ENCODE measurements around the gene FNBP1. TPM values are rescaled to one million over a fixed set of nuclear protein-coding genes. Genes with fewer than 3 reads are reported as not detected.

The FNBP1 gene
- polyA plus RNA-seq, 2 of the 4 experiments (the other 2 are of a cell fraction) = 10.6 to 15.6 TPM

DNA sequence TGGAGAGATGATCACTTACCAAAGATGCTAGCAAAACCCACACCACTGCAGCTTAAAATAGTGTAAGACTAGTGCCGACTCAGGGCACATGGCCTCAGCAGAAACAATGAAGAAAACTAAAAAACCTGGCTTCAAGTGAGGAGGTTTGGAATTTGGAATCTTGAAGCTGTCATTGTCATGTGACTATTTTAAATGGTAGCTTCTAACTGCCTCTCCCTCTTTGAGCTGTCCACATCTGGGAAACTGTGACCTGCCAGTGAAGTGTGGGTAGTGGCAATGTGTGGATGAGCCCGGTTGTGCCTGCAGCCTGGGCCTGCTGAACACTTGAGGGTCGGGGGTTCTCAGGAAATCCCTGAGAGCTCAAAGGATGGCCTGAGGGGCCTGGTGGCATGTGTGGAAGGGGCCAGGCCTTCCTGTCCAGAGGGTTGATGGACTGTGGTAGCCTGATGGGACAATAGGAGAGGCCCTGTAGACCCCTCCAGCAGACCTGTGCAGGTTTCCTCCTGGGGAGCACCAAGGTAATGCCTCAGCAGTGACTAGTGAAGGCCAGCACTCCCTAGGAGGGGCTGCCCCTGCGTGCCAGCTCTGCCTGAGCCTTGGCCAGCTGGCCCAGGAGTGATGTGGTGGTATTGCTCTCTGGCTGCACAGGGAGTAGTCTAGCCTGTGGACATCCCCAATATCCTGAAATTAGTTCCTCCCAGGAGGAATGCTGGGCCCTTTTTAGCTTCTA, 194.1 kb downstream of the FNBP1 start (continued):
- no peak for TF ChIP-seq RNF2 (IDR thresholded peaks at IDR 0.05; ENCODE audit: borderline replicate concordance, low read depth)
- no peak for TF ChIP-seq HOXB5 (CRISPR knock-in tag; IDR thresholded peaks at IDR 0.05)
- no peak for TF ChIP-seq RARB (CRISPR knock-in tag; IDR thresholded peaks at IDR 0.05)
- no peak for TF ChIP-seq RAD21 (conservative IDR thresholded peaks at IDR 0.05 in 1 of 2, IDR thresholded peaks at IDR 0.05 in 1 of 2)
- TF ChIP-seq, protein P1, sequence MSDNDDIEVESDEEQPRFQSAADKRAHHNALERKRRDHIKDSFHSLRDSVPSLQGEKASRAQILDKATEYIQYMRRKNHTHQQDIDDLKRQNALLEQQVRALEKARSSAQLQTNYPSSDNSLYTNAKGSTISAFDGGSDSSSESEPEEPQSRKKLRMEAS (IDR thresholded peaks at IDR 0.05) = no peak
- TF ChIP-seq KDM5A (IDR thresholded peaks at IDR 0.05) = no peak

- ATAC-seq (no peak), DNase-seq (ENCODE audit: low read depth in 1 of 2, low spot score in 1 of 2) (no peak), FAIRE-seq (no peak)
- Histone ChIP-seq H3K4me2 (no peak overlapping the region), H3K9me3 (no peaks in the 10 kb centered on the region), H3K4me1 (no peaks in the 10 kb centered on the region), H3K27ac (no peak overlapping the region), H3K4me3 (no peak overlapping the region)
- POLR2A ChIA-PET = no interaction called here
- 52% methylated on average over 2 of the region's 2 CpGs for WGBS (ENCODE audit: missing lambda C conversion rate)
- CTCF ChIA-PET = interaction anchor here (0.9 to 1.2 kb wide), 2 partner anchors 11 to 279 kb away, joined by 3 read pairs; no protein-coding TSS in a partner anchor
- TF ChIP-seq RAD21 (conservative IDR thresholded peaks at IDR 0.05 in 1 of 2, IDR thresholded peaks at IDR 0.05 in 1 of 2) (no peak), KDM1A (IDR thresholded peaks at IDR 0.05; ENCODE audit: low read depth) (no peak), HES2 (IDR thresholded peaks at IDR 0.05) (no peak), POLR2A (IDR thresholded peaks at IDR 0.05; ENCODE audit: low read length) (no peak), GATA3 (IDR thresholded peaks at IDR 0.05; ENCODE audit: borderline replicate concordance) (no peak), ESRRA (IDR thresholded peaks at IDR 0.05; ENCODE audit: borderline replicate concordance, low read length) (no peak), EP300 (IDR thresholded peaks at IDR 0.05) (no peak), RCOR1 (IDR thresholded peaks at IDR 0.05; ENCODE audit: low read depth, low read length) (no peak), ZNF302 (CRISPR knock-in tag; IDR thresholded peaks at IDR 0.05) (no peak)
These were observed 197.6 kb downstream of the FNBP1 start for GRCh38 chr9:129845373-129845772.

DNA sequence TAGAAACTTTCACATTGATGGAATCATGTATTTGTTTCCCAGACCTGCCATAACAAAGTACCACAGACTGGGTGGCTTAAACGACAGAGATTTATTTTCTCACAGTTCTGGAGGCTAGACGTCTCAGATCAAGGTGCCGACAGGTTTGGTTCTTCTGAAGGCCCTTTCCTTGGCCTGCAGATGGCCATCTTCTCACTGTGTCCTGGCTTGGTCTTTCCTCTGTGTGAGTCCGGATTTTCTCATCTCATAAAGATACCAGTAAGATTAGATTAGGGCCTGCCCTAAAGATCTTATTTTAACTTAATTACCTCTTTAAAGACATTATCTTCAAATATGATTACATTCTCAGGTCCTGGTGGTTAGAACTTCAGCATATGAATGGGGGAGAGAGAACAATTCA, 201.9 kb downstream of the FNBP1 start:
- 0 out of 3 replicates have a peak, but pooled peaks cover 3% of the 10 kb centered on the region for H3K4me1 ChIP-seq
- DNase-seq (ENCODE audit: low read depth in 1 of 2, low spot score in 1 of 2) (no peak), FAIRE-seq (no peak), ATAC-seq (no peak)
- no peak overlapping the region for H3K4me2 ChIP-seq
- no peaks in the 10 kb centered on the region for H3K9me3 ChIP-seq
- ChIA-PET CTCF (interaction anchor here (0.6 kb wide), 1 partner anchor 152 kb away, joined by 4 read pairs; no protein-coding TSS in a partner anchor), POLR2A (no interaction called here)
- 80% methylated on average over 4 of the region's 4 CpGs for WGBS (ENCODE audit: missing lambda C conversion rate)
- no peak overlapping the region for H3K4me3 ChIP-seq
- no peak overlapping the region for H3K27ac ChIP-seq
- TF ChIP-seq HEYL (CRISPR knock-in tag; IDR thresholded peaks at IDR 0.05) = no peak
- TF ChIP-seq SMC3 (IDR thresholded peaks at IDR 0.05) = no peak
- TF ChIP-seq KDM5A (IDR thresholded peaks at IDR 0.05) = no peak
- TF ChIP-seq ESRRA (IDR thresholded peaks at IDR 0.05; ENCODE audit: borderline replicate concordance, low read length) = no peak
- no peak for TF ChIP-seq CBX8 (IDR thresholded peaks at IDR 0.05)
- no peak for TF ChIP-seq JUN (IDR thresholded peaks at IDR 0.05)
- no peak for TF ChIP-seq USF2 (IDR thresholded peaks at IDR 0.05)
- TF ChIP-seq HOXB13 (CRISPR knock-in tag; IDR thresholded peaks at IDR 0.05; ENCODE audit: low read depth) = no peak
- no peak for TF ChIP-seq TFCP2L1 (CRISPR knock-in tag; IDR thresholded peaks at IDR 0.05)
- no peak for TF ChIP-seq MAFK (IDR thresholded peaks at IDR 0.05; ENCODE audit: partially characterized antibody)
- TF ChIP-seq HOXB5 (CRISPR knock-in tag; IDR thresholded peaks at IDR 0.05) = no peak
- no peak for TF ChIP-seq POLR2AphosphoS2 (conservative IDR thresholded peaks at IDR 0.05; ENCODE audit: low read length)
- TF ChIP-seq CHD2 (IDR thresholded peaks at IDR 0.05; ENCODE audit: low read length, partially characterized antibody) = no peak
- TF ChIP-seq PBX3 (IDR thresholded peaks at IDR 0.05) = no peak
- no peak for TF ChIP-seq MYC (IDR thresholded peaks at IDR 0.05; ENCODE audit: borderline replicate concordance, low read length)
- TF ChIP-seq KDM1A (IDR thresholded peaks at IDR 0.05; ENCODE audit: low read depth) = no peak
- no peak for TF ChIP-seq POLR2A (IDR thresholded peaks at IDR 0.05; ENCODE audit: low read length)
